ENCODE measurements around the gene UGT1A9.

DNA sequence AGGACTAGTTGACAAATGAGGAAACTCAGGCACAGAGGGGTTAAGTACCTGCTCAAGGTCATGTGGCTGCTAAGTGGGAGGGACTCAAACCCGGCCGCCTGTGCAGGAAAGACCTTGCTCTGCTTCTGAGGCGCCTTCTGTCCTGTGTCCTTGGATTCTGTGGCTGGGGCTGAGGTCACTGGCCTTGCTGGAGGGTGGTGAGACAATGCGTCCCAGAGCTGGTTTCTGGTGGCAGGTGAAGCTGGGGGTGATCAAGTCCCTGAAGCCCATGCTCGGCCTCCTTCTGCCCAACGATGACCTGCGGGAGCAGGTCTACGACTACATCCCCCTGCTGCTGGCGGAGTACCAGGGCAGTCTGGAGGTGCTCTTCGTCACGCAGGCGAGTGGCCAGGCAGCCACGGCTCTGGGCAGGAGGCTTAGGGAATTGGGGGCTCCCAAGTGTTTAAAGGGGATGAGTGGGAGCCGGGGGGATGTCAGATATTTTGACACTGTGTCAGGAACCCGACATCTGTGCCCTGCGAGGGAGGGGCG, 122.5 kb downstream of the UGT1A9 start:
- TF ChIP-seq, protein P1, sequence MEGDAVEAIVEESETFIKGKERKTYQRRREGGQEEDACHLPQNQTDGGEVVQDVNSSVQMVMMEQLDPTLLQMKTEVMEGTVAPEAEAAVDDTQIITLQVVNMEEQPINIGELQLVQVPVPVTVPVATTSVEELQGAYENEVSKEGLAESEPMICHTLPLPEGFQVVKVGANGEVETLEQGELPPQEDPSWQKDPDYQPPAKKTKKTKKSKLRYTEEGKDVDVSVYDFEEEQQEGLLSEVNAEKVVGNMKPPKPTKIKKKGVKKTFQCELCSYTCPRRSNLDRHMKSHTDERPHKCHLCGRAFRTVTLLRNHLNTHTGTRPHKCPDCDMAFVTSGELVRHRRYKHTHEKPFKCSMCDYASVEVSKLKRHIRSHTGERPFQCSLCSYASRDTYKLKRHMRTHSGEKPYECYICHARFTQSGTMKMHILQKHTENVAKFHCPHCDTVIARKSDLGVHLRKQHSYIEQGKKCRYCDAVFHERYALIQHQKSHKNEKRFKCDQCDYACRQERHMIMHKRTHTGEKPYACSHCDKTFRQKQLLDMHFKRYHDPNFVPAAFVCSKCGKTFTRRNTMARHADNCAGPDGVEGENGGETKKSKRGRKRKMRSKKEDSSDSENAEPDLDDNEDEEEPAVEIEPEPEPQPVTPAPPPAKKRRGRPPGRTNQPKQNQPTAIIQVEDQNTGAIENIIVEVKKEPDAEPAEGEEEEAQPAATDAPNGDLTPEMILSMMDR (IDR thresholded peaks at IDR 0.05; ENCODE audit: insufficient read depth, low read length, poor library complexity, severe bottlenecking): no peak
- no peak for TF ChIP-seq EZH2phosphoT487 (conservative IDR thresholded peaks at IDR 0.05; ENCODE audit: low read length)

Data from SU-DHL-6 (cell line).